AG04449 (cell line): Measurements from ENCODE around the gene RASA2.

Experiments used
- CTCF ChIA-PET: fragments of 350-600 bp; formaldehyde crosslinking; extraction: SDS; loops from one replicate; lab custom pipeline; 2021; ENCODE audit warnings: antibody characterized with exemption; lab: Yijun Ruan, JAX
- POLR2A ChIA-PET: fragments of 400-600, 350-600 bp; formaldehyde crosslinking; extraction: SDS; loops from one replicate; lab custom pipeline; 2020; ENCODE audit warnings: antibody characterized with exemption, inconsistent platforms; lab: Yijun Ruan, JAX
- DNase-seq: peaks from one replicate; pipeline ENCODE4 v3.0.0-alpha.2; 2010; ENCODE audit warnings: low read depth, low spot score
- H3K4me3 ChIP-seq: 2 replicates; pipeline ENCODE4 v1.5.1; 2011; ENCODE audit warnings: low read depth, mild to moderate bottlenecking, control low read depth, low read length
- CTCF ChIP-seq: IDR thresholded peaks from one replicate; pipeline ENCODE4 v1.5.1; 2011; ENCODE audit warnings: mild to moderate bottlenecking, moderate library complexity, low read length, control low read depth, inconsistent platforms; ENCODE audit not compliant: insufficient read depth; ENCODE audit errors: missing control alignments

Gene RASA2

GRCh38 chr3:141448606-141449220 is 38.1 kb upstream of the RASA2 start:
- no peak for DNase-seq
- ChIA-PET CTCF (interaction anchor here (0.6 to 11.4 kb wide), 9 partner anchors 11 to 217 kb away, joined by 3 to 102 read pairs (median 21); partner anchors contain the start of gene PXYLP1), POLR2A (interaction anchor here (0.6 to 1.3 kb wide), 2 partner anchors 117 to 144 kb away, joined by 3 read pairs; no protein-coding TSS in a partner anchor)
- no peak for TF ChIP-seq CTCF
- no peak overlapping the region for H3K4me3 ChIP-seq

- ChIA-PET POLR2A (interaction anchor here (1.3 kb wide), 1 partner anchor 118 kb away, joined by 3 read pairs; no protein-coding TSS in a partner anchor), CTCF (interaction anchor here (1.3 to 11.4 kb wide), 7 partner anchors 10 to 218 kb away, joined by 4 to 102 read pairs (median 30); partner anchors contain the start of gene PXYLP1)
- TF ChIP-seq CTCF = no peak
- H3K4me3 ChIP-seq = no peak overlapping the region
- no peak for DNase-seq
Observed at GRCh38 chr3:141449424-141449823, 37.4 kb upstream of the RASA2 start.

- TF ChIP-seq CTCF = no peak
- POLR2A ChIA-PET = no interaction called here
- no peak overlapping the region for H3K4me3 ChIP-seq
- no peak for DNase-seq
- CTCF ChIA-PET = interaction anchor here (0.7 to 11.4 kb wide), 10 partner anchors 9 to 219 kb away, joined by 3 to 102 read pairs (median 16); partner anchors contain the start of gene PXYLP1
Observed at GRCh38 chr3:141450727-141451375, 36.0 kb upstream of the RASA2 start.

- ChIA-PET CTCF (interaction anchor here (0.7 to 12.6 kb wide), 24 partner anchors 9 to 258 kb away, joined by 3 to 624 read pairs (median 5); partner anchors contain the start of genes PXYLP1 and ZBTB38), POLR2A (interaction anchor here (1.1 to 1.3 kb wide), 2 partner anchors 47 to 91 kb away, joined by 4 read pairs; no protein-coding TSS in a partner anchor)
- DNase-seq = no peak
- TF ChIP-seq CTCF = peak; percentile 70
- no peak overlapping the region for H3K4me3 ChIP-seq
Observed at GRCh38 chr3:141452045-141452444, 34.8 kb upstream of the RASA2 start.

GRCh38 chr3:141452773-141453172 is 34.1 kb upstream of the RASA2 start:
- POLR2A ChIA-PET = interaction anchor here (1.0 to 1.3 kb wide), 3 partner anchors 48 to 141 kb away, joined by 3 to 4 read pairs (median 4); no protein-coding TSS in a partner anchor
- CTCF ChIA-PET = interaction anchor here (0.7 to 12.6 kb wide), 26 partner anchors 8 to 259 kb away, joined by 3 to 624 read pairs (median 4); partner anchors contain the start of genes PXYLP1 and ZBTB38
- H3K4me3 ChIP-seq = no peak overlapping the region
- no peak for DNase-seq
- no peak for TF ChIP-seq CTCF
